ENCODE results near the gene WNT5A. TPM values are rescaled to one million over a fixed set of nuclear protein-coding genes. Genes with fewer than 3 reads are reported as not detected.

The WNT5A gene
- total RNA-seq, 1 experiment from 2014 or later = 1.1 TPM

GRCh38 chr3:55486101-55486856 is 827 bp downstream of the WNT5A start:
- H2AFZ ChIP-seq (ENCODE audit: low read length) = no peak overlapping the region
- DNase-seq = peak; percentile 68
- no peaks in the 10 kb centered on the region for H3K79me2 ChIP-seq (ENCODE audit: insufficient read depth, low read length)
- H2BK120ac ChIP-seq (ENCODE audit: low read depth, low read length, poor library complexity, severe bottlenecking) = no peak overlapping the region
- no peak overlapping the region for H4K8ac ChIP-seq (replicated peaks; ENCODE audit: insufficient read length, low read depth, low read length)
- H3K14ac ChIP-seq (ENCODE audit: insufficient read depth, low read length) = no peak overlapping the region
- no peak overlapping the region for H3K27ac ChIP-seq (ENCODE audit: insufficient read length, low read depth, low read length)
- H3K23me2 ChIP-seq (ENCODE audit: insufficient read length, low read depth, low read length, poor library complexity, severe bottlenecking) = peaks cover 72% of the 10 kb centered on the region
- TF ChIP-seq CTCF (conservative IDR thresholded peaks at IDR 0.05) = no peak
- WGBS (ENCODE audit: extremely low coverage, insufficient read length, low lambda C conversion rate) = no CpG with 5 or more reads among the region's 49 CpGs
- H2BK12ac ChIP-seq (ENCODE audit: insufficient read length, low read depth, low read length) = no peak overlapping the region
- H2BK20ac ChIP-seq (ENCODE audit: low read depth, low read length, poor library complexity, severe bottlenecking) = no peak overlapping the region
- H3K9ac ChIP-seq (ENCODE audit: extremely low read depth, insufficient read length, low read length) = no peak overlapping the region
- no peak overlapping the region for H4K91ac ChIP-seq (ENCODE audit: insufficient read length, low read depth, low read length)
- no peak overlapping the region for H3T11ph ChIP-seq (ENCODE audit: low read length)
- H2BK5ac ChIP-seq (ENCODE audit: insufficient read length, low read length) = no peak overlapping the region
- H3K27me3 ChIP-seq (ENCODE audit: insufficient read depth, low read length) = peaks cover 52% of the 10 kb centered on the region; the same call in 1 of the 2 replicates
- H2AK5ac ChIP-seq (ENCODE audit: insufficient read length, low read length) = no peak overlapping the region
- peak overlapping the region; percentile 70 for H3K4me2 ChIP-seq (ENCODE audit: insufficient read depth, insufficient read length, low read length)
- no peak overlapping the region for H4K5ac ChIP-seq (ENCODE audit: insufficient read length, low read depth, low read length)
- H3K4me3 Mint-ChIP-seq = peak overlapping the region; percentile 78 to 89
- peaks cover 0 to 4% (median 0%) of the 10 kb centered on the region in 3 experiments; a peak in 1 of 7 replicates for H3K36me3 Mint-ChIP-seq (ENCODE audit: insufficient read depth in 1 of 3, low read depth in 3 of 3)
- H3K4me1 Mint-ChIP-seq = peaks cover 59 to 63% of the 10 kb centered on the region in 2 experiments
- peaks cover 97% of the 10 kb centered on the region for H3K27me3 Mint-ChIP-seq (ENCODE audit: low read depth)
- H3K18ac ChIP-seq (ENCODE audit: insufficient read length, low read depth, low read length) = no peak overlapping the region
- no peak overlapping the region for H3K23ac ChIP-seq (ENCODE audit: insufficient read length, low read depth, low read length)
- H3K79me1 ChIP-seq (ENCODE audit: insufficient read depth, low read depth, low read length, poor library complexity, severe bottlenecking) = no peaks in the 10 kb centered on the region
- H3K27ac Mint-ChIP-seq = no peak overlapping the region
- H3K56ac ChIP-seq (ENCODE audit: insufficient read length, low read depth, low read length) = no peak overlapping the region
- no peaks in the 10 kb centered on the region; the same call in 1 of the 2 replicates for H3K4me1 ChIP-seq (ENCODE audit: insufficient read depth, low read length)
- no peaks in the 10 kb centered on the region for H3K9me3 ChIP-seq (ENCODE audit: control insufficient read depth, low read depth, low read length)
- no peaks in the 10 kb centered on the region for H4K20me1 ChIP-seq (ENCODE audit: control insufficient read depth, insufficient read depth, insufficient read length)
- H3K9me3 Mint-ChIP-seq = peaks cover 0 to 5% of the 10 kb centered on the region in 2 experiments; a peak in 3 of 5 replicates
- no peak overlapping the region for H3K4ac ChIP-seq (ENCODE audit: low read depth, low read length)
- no peak overlapping the region for H2BK15ac ChIP-seq (ENCODE audit: low read depth, low read length)

All from H9 (cell line).